HG02840 (cell line): ENCODE results near the gene WDR4.
"Not testable (repeated sequence)": the region's sequence is repeated elsewhere in the genome, so short reads cannot be mapped to it uniquely, and the experiment has no call there.

Experiments used
- ATAC-seq: cut with Tn5 transposase; IDR thresholded peaks from one replicate; pipeline ENCODE4 v1.9.1; 2021; ENCODE audit warnings: mild to moderate bottlenecking, moderate library complexity, moderate number of reproducible peaks; ENCODE audit not compliant: unreplicated experiment, low FRiP score

WDR4 gene

GRCh38 chr21:42878993-42879787, at the start of gene WDR4:
Gene WDR4, minus strand, starts transcription at chr21:42879539. Its CDS starts 44 bp downstream, at chr21:42879495.
- ATAC-seq = peak; percentile 94

DNA sequence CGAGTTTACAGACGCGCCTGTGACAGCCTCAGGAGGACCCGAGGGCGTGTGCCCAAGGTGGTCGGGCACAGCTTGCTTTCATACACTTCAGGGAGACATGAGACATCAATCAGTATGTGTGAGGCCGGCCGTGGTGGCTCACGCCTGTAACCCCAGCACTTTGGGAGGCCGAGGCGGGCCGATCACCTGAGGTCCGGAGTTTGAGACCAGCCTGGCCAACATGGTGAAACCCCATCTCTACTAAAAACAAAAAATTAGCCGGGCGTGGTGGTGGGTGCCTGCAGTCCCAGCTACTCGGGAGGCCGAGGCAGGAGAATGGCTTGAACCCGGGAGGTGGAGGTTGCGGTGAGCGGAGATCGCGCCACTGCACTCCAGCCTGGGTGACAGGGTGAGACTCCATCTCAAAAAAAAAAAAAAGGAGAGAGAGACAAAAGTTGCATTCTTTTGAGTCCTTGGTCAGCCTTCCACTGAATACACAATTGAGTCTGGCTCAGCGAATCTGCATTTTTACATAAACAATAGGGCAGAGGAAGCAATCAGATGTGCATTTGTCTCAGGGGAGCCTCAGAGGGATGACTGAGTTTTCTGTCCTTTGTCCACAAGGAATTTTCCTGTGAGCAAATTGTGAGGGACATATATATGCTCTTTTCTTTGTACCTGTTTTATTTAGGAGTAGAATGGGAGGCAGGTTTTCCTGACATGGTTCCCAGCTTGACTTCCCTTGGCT, 48.3 kb upstream of the WDR4 start:
- ATAC-seq = not testable (repeated sequence)

GRCh38 chr21:42925114-42925926, 46.0 kb upstream of the WDR4 start, which contains the start of gene ERVH48-1:
Gene ERVH48-1, minus strand, starts transcription at chr21:42925630. Its CDS starts 6,624 bp downstream, at chr21:42919006.
- no peak for ATAC-seq

DNA sequence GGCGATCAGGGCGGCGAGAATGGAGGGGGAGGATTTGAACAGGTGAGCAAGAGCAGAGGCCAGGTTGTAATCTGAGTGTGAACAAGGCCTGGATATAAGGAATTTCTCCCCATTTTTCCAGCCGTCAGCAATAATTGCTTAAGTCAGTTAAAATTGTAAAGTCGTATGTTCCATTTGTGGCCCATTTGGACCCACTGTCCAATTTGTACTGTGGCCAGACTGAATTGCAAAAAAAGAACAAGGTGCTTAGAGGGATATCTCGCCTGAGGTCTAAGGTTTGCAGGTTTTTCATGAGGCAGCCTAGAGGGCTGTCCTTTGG, 45.1 kb upstream of the WDR4 start:
- ATAC-seq = no peak

DNA sequence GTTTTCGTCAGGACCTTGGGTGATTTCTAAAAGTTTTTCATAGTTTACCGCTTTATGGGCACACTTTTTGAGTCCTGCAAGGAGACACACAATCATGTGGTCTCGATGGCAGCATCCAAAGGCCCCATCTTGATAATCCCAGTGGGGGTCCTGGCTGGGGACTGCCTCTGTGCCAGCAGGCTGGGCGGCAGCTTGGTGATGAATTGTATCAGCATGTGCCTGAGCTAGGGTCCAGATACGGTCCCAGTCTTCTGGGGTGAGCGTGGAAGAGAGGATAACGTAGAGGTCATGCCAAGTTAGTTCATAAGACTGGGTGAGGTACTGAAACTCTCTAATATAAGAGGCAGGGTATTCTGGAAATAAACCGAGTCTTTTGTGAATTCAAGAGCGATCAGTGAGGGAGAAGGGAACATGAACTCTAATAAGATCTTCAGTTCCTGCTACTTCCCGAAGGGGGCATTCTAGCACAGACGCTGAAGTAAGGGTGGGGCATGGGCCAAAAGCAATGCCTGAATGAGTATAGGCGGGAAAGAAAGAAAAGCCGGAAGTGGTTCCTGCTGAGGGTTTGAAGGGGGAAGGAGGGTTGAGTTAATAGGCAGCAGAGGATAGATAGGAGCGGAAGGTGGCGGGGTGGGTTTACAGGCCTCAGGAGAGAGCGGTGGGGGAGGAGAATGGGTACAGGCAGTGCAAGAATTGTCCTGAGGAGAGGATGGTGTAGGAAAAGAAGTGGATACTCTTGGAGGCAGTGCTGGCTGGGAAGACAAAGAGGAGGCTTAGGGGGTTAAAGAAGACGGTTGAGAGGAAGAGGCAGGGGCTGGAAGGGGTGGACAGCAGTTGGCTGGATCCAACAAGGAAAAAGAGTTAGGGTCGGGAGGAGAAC, 44.5 kb upstream of the WDR4 start:
- no peak for ATAC-seq

DNA sequence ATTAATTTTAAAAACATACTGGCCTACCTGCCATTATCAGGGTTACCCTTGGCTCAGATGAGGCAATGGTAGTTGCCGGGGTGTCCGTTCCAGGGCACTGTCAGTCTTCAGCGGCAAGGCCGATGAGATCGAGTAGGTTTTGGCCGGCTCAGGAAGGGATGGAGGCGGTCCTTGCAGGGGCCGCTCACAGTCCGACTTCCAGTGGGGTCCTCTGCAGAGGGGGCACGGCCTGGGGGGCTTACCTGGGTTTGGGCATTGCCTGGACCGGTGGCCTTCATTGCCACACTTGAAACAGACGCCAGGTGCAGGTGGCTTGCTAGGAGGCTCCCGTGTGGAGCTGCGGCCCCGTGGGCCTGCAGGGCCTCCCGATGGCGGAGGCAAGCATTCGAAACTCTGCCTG, 43.6 kb upstream of the WDR4 start:
- ATAC-seq = no peak

- no peak for ATAC-seq
Measured at GRCh38 chr21:42921927-42922326, 42.6 kb upstream of the WDR4 start.

GRCh38 chr21:42918291-42918690, 39.0 kb upstream of the WDR4 start:
- no peak for ATAC-seq

GRCh38 chr21:42913476-42913875, 34.1 kb upstream of the WDR4 start:
- ATAC-seq = no peak

- ATAC-seq = not testable (repeated sequence)
Measured at GRCh38 chr21:42911920-42912319, 32.6 kb upstream of the WDR4 start.

DNA sequence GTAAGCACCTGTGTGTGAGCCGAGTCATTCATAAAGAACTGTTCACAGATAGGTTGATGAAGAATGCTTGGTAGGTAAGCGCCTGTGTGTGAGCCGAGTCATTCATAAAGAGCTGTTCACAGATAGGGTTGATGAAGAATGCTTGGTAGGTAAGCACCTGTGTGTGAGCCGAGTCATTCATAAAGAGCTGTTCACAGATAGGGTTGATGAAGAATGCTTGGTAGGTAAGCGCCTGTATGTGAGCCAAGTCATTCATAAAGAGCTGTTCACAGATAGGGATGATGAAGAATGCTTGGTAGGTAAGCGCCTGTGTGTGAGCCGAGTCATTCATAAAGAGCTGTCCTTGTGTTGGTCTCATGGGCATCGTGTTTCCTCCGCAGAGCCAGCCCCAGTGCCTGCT, 29.1 kb upstream of the WDR4 start:
- not testable (repeated sequence) for ATAC-seq

- ATAC-seq = no peak
Measured at GRCh38 chr21:42906233-42906632, 26.9 kb upstream of the WDR4 start.

- no peak for ATAC-seq
Measured at GRCh38 chr21:42905195-42905594, 25.9 kb upstream of the WDR4 start.

GRCh38 chr21:42903817-42904216, 24.5 kb upstream of the WDR4 start:
- no peak for ATAC-seq

GRCh38 chr21:42900446-42900845, 21.1 kb upstream of the WDR4 start:
- no peak for ATAC-seq

DNA sequence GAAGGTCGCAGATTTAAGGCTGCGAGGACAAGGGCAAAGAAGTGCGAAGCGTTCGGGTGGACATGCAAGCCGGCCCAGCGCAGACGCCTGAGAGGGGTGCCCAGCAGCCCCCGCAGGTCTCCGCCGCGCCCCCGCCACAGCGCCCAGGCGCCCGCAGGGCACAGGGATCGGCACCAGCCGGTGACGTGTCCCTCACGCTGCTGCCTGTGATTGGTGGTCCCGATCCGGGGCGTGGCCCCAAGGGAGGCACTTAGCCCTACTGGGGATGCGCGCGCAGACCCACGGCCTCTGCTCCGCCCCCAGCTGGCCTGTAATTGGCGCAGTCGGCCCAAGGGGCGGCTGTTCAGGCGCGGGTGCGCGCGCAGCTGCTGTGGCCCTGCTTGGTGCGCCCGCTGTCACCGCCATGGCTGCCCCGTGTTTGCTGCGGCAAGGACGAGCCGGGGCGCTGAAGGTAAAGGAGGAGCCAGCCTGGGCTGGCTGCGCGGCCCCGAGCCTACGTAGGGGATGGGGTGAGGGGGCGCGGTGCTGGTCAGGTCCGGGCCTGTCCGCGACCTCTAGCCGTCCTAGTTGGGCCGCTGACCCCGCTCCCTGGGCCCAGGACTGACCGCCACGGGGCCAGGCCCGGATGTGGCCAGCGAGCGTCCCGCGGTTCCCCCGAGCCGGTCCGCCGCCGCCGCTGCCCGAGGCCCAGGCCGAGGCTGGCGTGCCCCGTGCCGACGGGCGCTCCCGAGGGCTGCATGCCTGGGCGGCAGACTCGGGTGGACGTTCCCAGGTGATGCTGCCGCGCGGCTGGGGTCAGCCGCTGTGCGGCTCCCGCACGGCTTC, 13.8 kb upstream of the WDR4 start, which contains the start of gene NDUFV3:
NDUFV3 (plus strand) TSS at position 379 of the 825 bp plus-strand sequence; CDS start at position 404, 25 bp downstream.
- ATAC-seq = peak; percentile 91

DNA sequence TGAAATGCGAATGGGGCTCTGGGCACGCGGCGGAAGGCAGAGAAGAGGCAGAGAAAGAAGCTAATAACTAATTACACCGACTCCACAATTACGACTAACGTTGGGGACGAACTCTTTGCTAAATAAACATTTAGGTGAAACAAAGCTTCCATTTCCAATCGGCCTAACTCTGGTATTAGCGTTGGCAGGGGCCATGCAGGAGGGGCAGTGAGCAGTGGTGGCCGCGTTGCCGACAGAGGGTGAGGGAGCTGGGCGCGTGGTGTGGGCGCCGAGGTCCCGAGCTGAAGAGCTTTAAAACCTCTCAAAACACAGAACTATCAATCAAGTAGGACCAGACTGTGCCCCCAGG, 13.2 kb upstream of the WDR4 start:
- no peak for ATAC-seq

GRCh38 chr21:42887326-42887725, 8.0 kb upstream of the WDR4 start:
- ATAC-seq = no peak

DNA sequence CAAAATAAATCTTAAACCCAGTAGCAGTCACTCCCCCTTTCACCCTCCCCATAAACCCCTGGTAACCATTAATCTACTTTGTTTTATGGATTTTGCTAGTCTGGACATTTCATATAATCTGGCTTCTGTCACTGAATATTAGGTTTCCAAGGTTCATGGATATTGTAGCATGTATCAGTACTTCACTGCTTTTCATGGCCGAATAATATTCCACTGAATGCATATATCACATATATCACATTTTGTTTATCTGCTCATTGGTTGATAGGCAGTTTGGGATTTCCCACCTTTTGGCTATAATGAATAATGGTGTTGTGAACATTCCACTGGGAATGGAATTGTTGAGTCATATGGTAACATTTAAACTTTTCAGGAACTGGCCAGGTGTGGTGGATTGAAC, 4.6 kb upstream of the WDR4 start:
- ATAC-seq = no peak
